Transverse colon (tissue), 4 donors: Measurements from ENCODE around the gene SCD5. TPM values are rescaled to one million over a fixed set of nuclear protein-coding genes. Genes with fewer than 3 reads are reported as not detected.

Source experiments
- DNase-seq: peaks from one replicate; pipeline ENCODE4 v3.0.0-alpha.2; 2019
- H3K27ac ChIP-seq, 4 donors: fragments of 200-600 bp; sonication (generic); 2 replicates each; pipeline ENCODE4 v1.5.1; 2016 to 2018; ENCODE audit warnings: inconsistent platforms in 4 of 4
- H3K27me3 ChIP-seq: fragments of 200-600 bp; sonication (generic); 2 replicates; pipeline ENCODE4 v1.5.1; 2017; ENCODE audit warnings: inconsistent platforms
- H3K36me3 ChIP-seq, 4 donors: fragments of 200-600 bp; sonication (generic); 2 replicates each; pipeline ENCODE4 v1.5.1; 2017 to 2019; ENCODE audit warnings: inconsistent platforms in 4 of 4
- H3K4me1 ChIP-seq, 4 donors: fragments of 200-600 bp; sonication (generic); 2 replicates each; pipeline ENCODE4 v1.5.1; 2017 to 2020; ENCODE audit warnings: inconsistent platforms in 4 of 4
- H3K4me3 ChIP-seq, 4 donors: fragments of 200-600 bp; sonication (generic); 1 replicate in 1 of 4; 2 replicates in 3 of 4; pipeline versions ENCODE4 v1.5.1 to v1.6.1; 2017 to 2019; ENCODE audit warnings: inconsistent platforms in 4 of 4
- H3K9me3 ChIP-seq, 2 donors: fragments of 200-600 bp; sonication (generic); 2 replicates each; pipeline ENCODE4 v1.5.1; 2017 to 2019; ENCODE audit warnings: inconsistent platforms in 2 of 2
- EP300 ChIP-seq: sonication (generic); formaldehyde crosslinking; IDR thresholded peaks from one replicate; pipeline ENCODE4 v1.6.1; 2017; ENCODE audit warnings: antibody characterized with exemption, low read depth
- POLR2A ChIP-seq: fragments of 450-650 bp; IDR thresholded peaks from one replicate; pipeline ENCODE4 v1.6.1; 2016; ENCODE audit warnings: antibody characterized with exemption, mild to moderate bottlenecking, moderate library complexity
- POLR2AphosphoS5 ChIP-seq, 3 donors: sonication (generic); formaldehyde crosslinking; IDR thresholded peaks; one replicate each; pipeline ENCODE4 v1.6.1; 2016; ENCODE audit warnings: antibody characterized with exemption in 3 of 3
- WGBS, 2 donors: methylation state at CpG; one replicate each; pipeline ENCODE4 v1.1.5; 2018; ENCODE audit warnings: low coverage in 1 of 2; 5-methylcytosine and 5-hydroxymethylcytosine counted together
- in situ Hi-C, 4 donors: fragments of 200-750 bp; cut with MboI; loops; one replicate each; pipeline versions ENCODE4 v1.15.0 to v1.15.1; 2017; ENCODE audit warnings: low sequenced_read_pairs in 3 of 4, low pct_ligation_motif_present in 1 of 4, low pct_unique_long_range_greater_than_20kb in 1 of 4
- intact Hi-C: fragments of 100-400 bp; cut with DNase I; formaldehyde crosslinking; loops from one replicate; pipeline ENCODE4 v1.15.1; 2023; ENCODE audit warnings: low total_unique reads
- total RNA-seq, 4 donors: library from RNA; depleted of rRNA; stranded (reverse); fragments of >200 nt; gene quantifications; one replicate each; pipeline ENCODE4 v1.1.0, GENCODE V29; 2016
- TF ChIP-seq, protein P1 (sequence below), 5 experiments: fragments of 200-600 bp in 3 of 5; fragments of 450-650 bp in 2 of 5; sonication (generic) in 3 of 5; IDR thresholded peaks; 1 replicate in 2 of 5; 2 replicates in 3 of 5; pipeline ENCODE4 v1.5.1; 2016 to 2017; ENCODE audit warnings: antibody characterized with exemption in 5 of 5, inconsistent platforms in 3 of 5, mild to moderate bottlenecking in 2 of 5, moderate library complexity in 1 of 5

Gene SCD5
- total RNA-seq, 4 donors from 2014 or later = 1.5 to 7.5 (median 3.5) TPM

DNA sequence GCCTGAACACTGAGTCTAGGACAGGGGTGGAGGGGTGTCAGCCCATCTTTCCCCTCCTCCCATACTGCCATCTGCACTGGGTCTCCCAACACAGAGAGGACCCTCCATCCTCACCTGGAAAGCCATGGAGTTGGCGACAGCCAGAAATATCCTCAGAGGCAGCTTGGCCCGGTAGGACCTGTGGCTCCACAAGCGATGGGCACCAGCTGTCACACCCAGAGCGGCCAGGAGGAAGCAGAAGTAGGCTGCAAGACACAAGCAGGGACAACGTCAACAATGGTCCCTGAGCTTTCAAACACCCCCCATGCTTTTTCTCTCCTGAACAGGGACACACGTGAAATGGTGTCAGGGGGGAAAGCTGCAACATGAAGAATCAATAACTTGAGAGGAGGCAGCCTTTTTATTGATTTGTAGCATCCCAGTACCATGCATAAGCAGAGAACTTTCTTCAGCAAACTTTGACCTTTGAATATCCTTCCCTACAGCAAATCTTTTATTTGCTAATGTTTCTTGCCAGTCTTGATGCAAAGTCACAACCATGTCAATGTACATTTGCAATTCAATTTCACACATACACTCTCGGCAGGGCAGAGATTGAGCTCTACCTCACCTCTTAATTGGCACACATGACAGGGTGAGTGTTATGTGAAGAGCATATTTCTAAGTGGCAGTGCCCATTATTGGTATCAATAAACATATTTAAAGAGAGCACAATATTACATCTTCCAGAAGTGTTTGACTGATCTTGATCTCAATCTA, 93.2 kb downstream of the SCD5 start:
- Histone ChIP-seq H3K27me3 (no peaks in the 10 kb centered on the region), H3K36me3 (no peaks in the 10 kb centered on the region), H3K27ac (no peak overlapping the region), H3K4me3 (no peak overlapping the region), H3K4me1 (peaks cover 0 to 9% (median 0%) of the 10 kb centered on the region in 4 donors), H3K9me3 (no peaks in the 10 kb centered on the region)
- TF ChIP-seq, protein P1, sequence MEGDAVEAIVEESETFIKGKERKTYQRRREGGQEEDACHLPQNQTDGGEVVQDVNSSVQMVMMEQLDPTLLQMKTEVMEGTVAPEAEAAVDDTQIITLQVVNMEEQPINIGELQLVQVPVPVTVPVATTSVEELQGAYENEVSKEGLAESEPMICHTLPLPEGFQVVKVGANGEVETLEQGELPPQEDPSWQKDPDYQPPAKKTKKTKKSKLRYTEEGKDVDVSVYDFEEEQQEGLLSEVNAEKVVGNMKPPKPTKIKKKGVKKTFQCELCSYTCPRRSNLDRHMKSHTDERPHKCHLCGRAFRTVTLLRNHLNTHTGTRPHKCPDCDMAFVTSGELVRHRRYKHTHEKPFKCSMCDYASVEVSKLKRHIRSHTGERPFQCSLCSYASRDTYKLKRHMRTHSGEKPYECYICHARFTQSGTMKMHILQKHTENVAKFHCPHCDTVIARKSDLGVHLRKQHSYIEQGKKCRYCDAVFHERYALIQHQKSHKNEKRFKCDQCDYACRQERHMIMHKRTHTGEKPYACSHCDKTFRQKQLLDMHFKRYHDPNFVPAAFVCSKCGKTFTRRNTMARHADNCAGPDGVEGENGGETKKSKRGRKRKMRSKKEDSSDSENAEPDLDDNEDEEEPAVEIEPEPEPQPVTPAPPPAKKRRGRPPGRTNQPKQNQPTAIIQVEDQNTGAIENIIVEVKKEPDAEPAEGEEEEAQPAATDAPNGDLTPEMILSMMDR (IDR thresholded peaks at IDR 0.05) = no peak
- TF ChIP-seq EP300 = no peak
- intact Hi-C loops = no loop called here
- 83% methylated on average over 7 of the region's 7 CpGs; no CpG with 5 or more reads in 1 of the 2 donors for WGBS, 2 donors
- DNase-seq = no peak
- in situ Hi-C loops = no loop called here

DNA sequence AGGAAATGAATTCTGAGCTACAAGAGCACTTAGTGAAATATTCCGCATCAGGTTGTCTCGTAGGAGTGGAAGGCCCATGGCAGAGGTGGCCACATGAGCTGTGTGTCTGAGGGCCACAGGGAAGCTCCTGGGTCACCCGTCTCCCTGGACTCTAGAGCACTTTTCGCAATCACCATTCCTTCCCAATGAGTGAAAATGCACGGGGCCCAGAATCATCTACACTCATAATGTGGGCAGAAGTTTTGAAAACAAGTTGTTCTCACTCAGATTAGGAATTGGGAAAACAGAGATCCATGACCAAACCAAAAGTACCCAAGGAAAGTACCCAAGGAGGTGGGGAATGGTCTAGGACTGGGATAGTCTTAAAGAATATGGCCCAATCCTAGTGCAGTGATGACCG, 94.4 kb downstream of the SCD5 start:
- Histone ChIP-seq H3K4me3 (no peak overlapping the region), H3K9me3 (no peaks in the 10 kb centered on the region), H3K36me3 (no peaks in the 10 kb centered on the region), H3K27me3 (no peaks in the 10 kb centered on the region), H3K27ac (no peak overlapping the region), H3K4me1 (peaks cover 0 to 9% (median 0%) of the 10 kb centered on the region in 4 donors)
- WGBS, 2 donors = 89 to 90% methylated on average over 3 to 6 of the region's 6 CpGs
- no peak for TF ChIP-seq EP300
- no peak for TF ChIP-seq POLR2A
- TF ChIP-seq POLR2AphosphoS5 (IDR thresholded peaks at IDR 0.05) = no peak
- TF ChIP-seq, protein P1 (IDR thresholded peaks at IDR 0.05) = no peak
- DNase-seq = no peak
- intact Hi-C loops (no loop called here), in situ Hi-C loops (no loop called here)

DNA sequence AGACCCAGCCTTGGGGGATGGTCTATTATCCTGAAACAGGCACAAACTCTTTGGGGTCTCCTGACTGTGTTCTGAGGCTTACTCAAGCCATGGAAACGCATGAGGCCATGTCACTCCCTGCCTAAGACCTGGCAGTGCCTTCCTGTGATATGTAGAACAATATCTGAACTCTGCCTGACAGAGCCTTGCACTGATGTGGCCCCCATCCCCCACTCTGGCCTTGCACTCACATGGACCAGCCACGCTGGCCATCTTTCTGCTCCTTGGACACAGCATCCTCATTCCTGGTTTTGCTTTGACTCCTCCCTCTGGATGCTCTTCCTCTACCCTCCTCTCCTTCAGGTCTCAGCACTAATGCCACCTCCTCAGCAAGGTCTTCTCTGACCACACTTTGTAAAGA, 100.2 kb downstream of the SCD5 start:
- no peaks in the 10 kb centered on the region for H3K4me1 ChIP-seq
- no peaks in the 10 kb centered on the region for H3K9me3 ChIP-seq
- intact Hi-C loops = no loop called here
- no peaks in the 10 kb centered on the region for H3K36me3 ChIP-seq
- in situ Hi-C loops = no loop called here
- no peak overlapping the region for H3K27ac ChIP-seq
- no peak for DNase-seq
- TF ChIP-seq, protein P1 (IDR thresholded peaks at IDR 0.05) = no peak
- TF ChIP-seq POLR2A (no peak), POLR2AphosphoS5 (IDR thresholded peaks at IDR 0.05) (no peak), EP300 (no peak)
- 74 to 100% methylated on average over 1 to 2 of the region's 2 CpGs for WGBS, 2 donors
- H3K4me3 ChIP-seq = no peak overlapping the region
- H3K27me3 ChIP-seq = no peaks in the 10 kb centered on the region

DNA sequence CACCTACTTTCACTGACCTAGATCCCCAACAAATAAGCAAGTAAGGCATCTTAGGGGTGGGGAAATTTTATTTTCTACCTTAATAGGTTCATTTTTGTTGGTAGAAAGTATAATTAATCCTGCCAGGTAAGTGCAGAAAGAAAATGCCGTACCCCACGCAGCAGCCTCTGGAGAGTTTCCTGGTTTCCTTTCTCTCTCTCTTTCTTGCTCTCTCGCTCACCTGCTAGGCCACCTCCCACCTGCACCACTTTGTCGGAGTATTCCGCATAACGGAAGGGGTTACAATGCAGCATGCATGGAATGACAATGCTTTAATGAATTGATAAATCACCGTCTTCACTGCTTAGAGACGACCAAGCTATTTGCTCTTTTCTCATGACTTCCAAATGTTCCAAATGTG, 101.0 kb downstream of the SCD5 start:
- Histone ChIP-seq H3K9me3 (no peaks in the 10 kb centered on the region), H3K27me3 (no peaks in the 10 kb centered on the region), H3K27ac (no peak overlapping the region), H3K4me3 (no peak overlapping the region), H3K4me1 (no peaks in the 10 kb centered on the region), H3K36me3 (no peaks in the 10 kb centered on the region)
- TF ChIP-seq POLR2A (no peak), POLR2AphosphoS5 (IDR thresholded peaks at IDR 0.05) (no peak), EP300 (no peak)
- TF ChIP-seq, protein P1 (IDR thresholded peaks at IDR 0.05) = no peak
- DNase-seq = no peak
- in situ Hi-C loops (no loop called here), intact Hi-C loops (no loop called here)
- 85 to 94% methylated on average over 6 to 8 of the region's 8 CpGs for WGBS, 2 donors
